GM12878 (cell line): ENCODE results near the gene SLC25A45. TPM values are rescaled to one million over a fixed set of nuclear protein-coding genes. Genes with fewer than 3 reads are reported as not detected.

Experiments used
- BCLAF1 ChIP-seq: fragments of 450-650 bp; IDR thresholded peaks from 2 replicates; pipeline ENCODE4 v1.6.1; 2017; ENCODE audit warnings: antibody characterized with exemption, mild to moderate bottlenecking, moderate library complexity
- IRF3 ChIP-seq: fragments of 450-650 bp; IDR thresholded peaks from 2 replicates; pipeline ENCODE4 v1.6.1; 2014; ENCODE audit warnings: mild to moderate bottlenecking
- MAX ChIP-seq: IDR thresholded peaks from 2 replicates; pipeline ENCODE4 v1.6.1; 2012; ENCODE audit warnings: low read depth, low read length, improper control_type of control experiment
- MLLT1 ChIP-seq: fragments of 450-650 bp; IDR thresholded peaks from 2 replicates; pipeline ENCODE4 v1.6.1; 2016; ENCODE audit warnings: mild to moderate bottlenecking
- MTA2 ChIP-seq: fragments of 450-650 bp; IDR thresholded peaks from 2 replicates; pipeline ENCODE4 v1.6.1; 2016; ENCODE audit warnings: low read depth, mild to moderate bottlenecking, moderate library complexity
- NR2F1 ChIP-seq: fragments of 450-650 bp; conservative IDR thresholded peaks from 2 replicates; pipeline ENCODE4 v1.6.1; 2017; ENCODE audit warnings: mild to moderate bottlenecking
- PML ChIP-seq: IDR thresholded peaks from 2 replicates; pipeline ENCODE4 v1.6.1; 2012; ENCODE audit warnings: low read length, inconsistent platforms
- POLR2AphosphoS2 ChIP-seq: IDR thresholded peaks from 2 replicates; pipeline ENCODE4 v1.6.1; 2011; ENCODE audit warnings: low read depth, mild to moderate bottlenecking, low read length, improper control_type of control experiment, moderate library complexity
- POLR2AphosphoS5 ChIP-seq: IDR thresholded peaks from 2 replicates; pipeline ENCODE4 v1.6.1; 2011; ENCODE audit warnings: mild to moderate bottlenecking, low read length, inconsistent platforms
- ZNF24 ChIP-seq: fragments of 450-650 bp; IDR thresholded peaks from 2 replicates; pipeline ENCODE4 v1.6.1; 2017; ENCODE audit warnings: antibody characterized with exemption, mild to moderate bottlenecking
- ZNF384 ChIP-seq: IDR thresholded peaks from 2 replicates; pipeline ENCODE4 v1.6.1; 2012; ENCODE audit warnings: low read depth, mild to moderate bottlenecking, low read length, improper control_type of control experiment, borderline replicate concordance
- polyA plus RNA-seq, 11 experiments: library from polyadenylated mRNA; depleted of rRNA in 4 of 11; unstranded in 6 of 11; stranded (reverse) in 5 of 11; fragments of >200 nt; fragmentation: Nextera tagmentation in 4 of 11; fragmentation: Illumina TruSeq in 1 of 11; extraction: Ambion mirVana in 4 of 11; extraction: Trizol in 1 of 11; gene quantifications; 1 replicate in 1 of 11; 2 replicates in 10 of 11; pipeline versions ENCODE4 v1.2.1 to v1.2.3, GENCODE V29; 2011 to 2016; ENCODE audit warnings: inconsistent platforms in 2 of 11, missing spikeins in 2 of 11, low read depth in 1 of 11
- total RNA-seq, 4 experiments: library from RNA; depleted of rRNA in 3 of 4; stranded (reverse); fragments of >200 nt in 3 of 4; fragmentation: Illumina TruSeq in 1 of 4; extraction: Trizol in 1 of 4; gene quantifications; 2 replicates each; pipeline versions ENCODE4 v1.2.1 to v1.2.3, GENCODE V29; 2013 to 2021

SLC25A45 gene
- total and polyA plus RNA-seq, 10 of the 15 experiments (the other 5 are each of a cell fraction or from before 2014, with no cell fraction given) = 4.1 to 35.2 (median 20.3) TPM

- no peak for TF ChIP-seq BCLAF1
- peak; percentile 8; the same call in 1 of the 2 replicates for TF ChIP-seq POLR2AphosphoS5
- no peak for TF ChIP-seq ZNF384
- TF ChIP-seq ZNF24 = no peak
- peak; percentile 19; the same call in 1 of the 2 replicates for TF ChIP-seq POLR2AphosphoS2
- TF ChIP-seq PML = no peak
- TF ChIP-seq MTA2 = no peak
- TF ChIP-seq NR2F1 = no peak
- no peak for TF ChIP-seq IRF3
- no peak for TF ChIP-seq MLLT1
- TF ChIP-seq MAX = no peak
These were observed 46.2 kb upstream of the SLC25A45 start (continued) for GRCh38 chr11:65428578-65429067.
